HK-2 (cell line): Measurements from ENCODE around the gene ELOB.

Experiments
- DNase-seq: peaks from one replicate; pipeline ENCODE4 v3.0.0-alpha.2; 2018; ENCODE audit not compliant: unreplicated experiment

Gene ELOB

GRCh38 chr16:2810651-2811050, 33.6 kb upstream of the ELOB start:
- no peak for DNase-seq

DNA sequence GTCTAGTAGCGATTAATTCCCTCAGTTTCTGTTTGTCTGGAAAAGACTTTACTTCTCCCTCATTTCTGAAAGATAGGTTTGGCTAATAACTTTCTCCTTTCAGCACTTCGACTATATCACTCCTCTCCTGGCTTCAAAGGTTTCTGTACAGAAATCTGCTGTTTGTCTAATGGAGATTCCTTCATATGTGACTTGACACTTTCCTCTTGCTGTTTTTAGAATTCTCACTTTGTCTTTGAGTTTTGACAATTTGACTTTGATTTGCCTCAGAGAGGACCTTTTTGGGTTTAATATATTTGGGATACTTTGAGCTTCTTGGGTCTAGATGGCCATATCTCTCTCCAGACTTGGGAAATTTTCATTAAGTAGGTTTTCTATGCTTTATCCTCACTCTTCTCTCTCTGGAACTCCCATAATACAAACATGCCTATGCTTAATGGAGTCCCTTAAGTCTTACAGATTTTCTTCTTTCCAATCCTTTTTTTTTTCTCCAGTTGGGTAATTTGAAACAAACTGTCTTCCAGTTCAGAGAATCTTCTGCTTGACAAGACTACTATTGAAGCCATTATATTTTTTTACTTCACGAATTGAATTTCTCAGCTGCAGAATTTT, 32.2 kb upstream of the ELOB start:
- no peak for DNase-seq

GRCh38 chr16:2808181-2808580, 31.1 kb upstream of the ELOB start:
- no peak for DNase-seq

- DNase-seq: no peak
These were observed 29.2 kb upstream of the ELOB start for GRCh38 chr16:2806286-2806685.

DNA sequence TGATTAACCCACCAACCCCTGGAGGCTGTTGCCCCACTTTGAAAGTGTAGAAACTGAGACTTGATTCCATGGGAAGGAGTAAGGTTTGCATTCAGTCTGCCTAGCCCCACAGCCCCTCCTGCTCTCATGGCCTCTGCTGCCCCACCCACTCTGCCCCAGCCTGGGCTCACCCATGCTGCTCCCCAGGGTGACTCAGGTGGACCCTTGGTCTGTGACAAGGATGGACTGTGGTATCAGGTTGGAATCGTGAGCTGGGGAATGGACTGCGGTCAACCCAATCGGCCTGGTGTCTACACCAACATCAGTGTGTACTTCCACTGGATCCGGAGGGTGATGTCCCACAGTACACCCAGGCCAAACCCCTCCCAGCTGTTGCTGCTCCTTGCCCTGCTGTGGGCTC, 27.6 kb upstream of the ELOB start:
- no peak for DNase-seq

DNA sequence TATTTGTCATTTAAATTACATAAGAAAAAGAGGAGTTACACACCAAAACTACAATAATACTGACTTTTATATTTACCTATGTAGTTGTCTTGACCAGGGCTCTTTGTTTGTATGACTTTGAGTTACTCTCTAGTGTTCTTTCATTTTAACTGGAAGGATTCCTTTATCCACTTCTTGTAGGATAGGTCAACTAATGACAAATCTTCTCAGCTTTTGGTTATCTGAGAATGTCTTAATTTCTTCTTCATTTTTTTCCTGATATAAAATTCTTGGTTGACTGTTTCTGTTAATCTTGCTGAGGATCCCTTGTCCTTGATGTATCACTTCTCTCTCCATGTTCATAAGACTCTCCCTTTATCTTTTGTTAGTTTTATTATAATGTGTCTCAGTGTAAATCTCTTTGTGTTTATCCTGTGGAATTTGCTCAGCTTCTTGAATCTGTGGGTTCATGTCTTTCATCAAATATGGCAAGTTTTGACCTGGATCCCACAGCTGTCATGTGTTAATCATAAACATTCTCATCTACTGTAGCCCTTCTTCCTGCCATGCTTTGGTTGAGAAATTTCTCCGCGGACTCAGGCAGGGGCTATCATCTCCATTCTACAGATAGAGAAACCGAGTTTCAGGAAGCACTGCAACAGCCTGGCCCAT, 26.6 kb upstream of the ELOB start:
- DNase-seq: no peak

DNA sequence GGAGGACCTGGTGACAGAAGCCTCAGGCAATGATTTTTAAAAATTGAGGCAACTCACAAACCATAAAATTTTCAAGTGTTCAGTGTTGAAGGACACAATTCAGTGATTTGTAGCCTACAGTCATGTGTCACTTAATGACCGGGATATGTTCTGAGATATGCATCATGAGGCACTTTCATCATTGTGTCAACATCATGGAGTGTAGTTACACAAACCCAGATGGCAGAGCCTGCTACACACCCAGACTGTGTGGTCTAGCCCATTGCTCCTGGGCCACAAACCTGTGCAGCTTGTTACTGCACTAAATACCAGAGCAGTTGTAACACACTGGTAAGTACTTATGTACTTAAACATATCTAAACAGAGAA, 22.8 kb upstream of the ELOB start:
- DNase-seq: no peak

DNA sequence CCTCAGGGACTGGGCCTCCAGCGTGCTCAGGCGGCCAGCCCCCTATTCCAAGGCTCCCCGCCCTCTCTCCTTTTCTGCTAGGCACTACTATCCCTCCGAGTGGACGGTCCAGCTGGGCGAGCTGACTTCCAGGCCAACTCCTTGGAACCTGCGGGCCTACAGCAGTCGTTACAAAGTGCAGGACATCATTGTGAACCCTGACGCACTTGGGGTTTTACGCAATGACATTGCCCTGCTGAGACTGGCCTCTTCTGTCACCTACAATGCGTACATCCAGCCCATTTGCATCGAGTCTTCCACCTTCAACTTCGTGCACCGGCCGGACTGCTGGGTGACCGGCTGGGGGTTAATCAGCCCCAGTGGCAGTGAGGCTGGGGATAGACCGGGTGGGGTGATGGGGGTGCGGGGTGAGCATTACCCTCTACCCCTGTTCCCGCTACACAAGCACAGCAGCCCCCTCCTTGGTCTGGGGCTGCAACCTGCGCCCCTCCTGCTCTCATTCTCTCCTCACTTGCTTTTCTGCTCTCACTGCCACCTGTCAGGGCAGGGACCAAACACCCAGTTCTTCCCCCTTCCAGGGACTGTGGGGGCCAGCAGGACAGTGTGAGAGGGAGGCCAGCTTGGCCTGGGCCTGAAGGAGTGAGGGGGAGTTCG, 22.3 kb upstream of the ELOB start:
- DNase-seq: no peak

GRCh38 chr16:2798723-2799204, 21.7 kb upstream of the ELOB start:
- no peak for DNase-seq

- DNase-seq: no peak
These were observed 18.5 kb upstream of the ELOB start for GRCh38 chr16:2795395-2796143.

GRCh38 chr16:2792940-2793339, 15.9 kb upstream of the ELOB start:
- DNase-seq: no peak

GRCh38 chr16:2791174-2791573, 14.1 kb upstream of the ELOB start:
- no peak for DNase-seq

DNA sequence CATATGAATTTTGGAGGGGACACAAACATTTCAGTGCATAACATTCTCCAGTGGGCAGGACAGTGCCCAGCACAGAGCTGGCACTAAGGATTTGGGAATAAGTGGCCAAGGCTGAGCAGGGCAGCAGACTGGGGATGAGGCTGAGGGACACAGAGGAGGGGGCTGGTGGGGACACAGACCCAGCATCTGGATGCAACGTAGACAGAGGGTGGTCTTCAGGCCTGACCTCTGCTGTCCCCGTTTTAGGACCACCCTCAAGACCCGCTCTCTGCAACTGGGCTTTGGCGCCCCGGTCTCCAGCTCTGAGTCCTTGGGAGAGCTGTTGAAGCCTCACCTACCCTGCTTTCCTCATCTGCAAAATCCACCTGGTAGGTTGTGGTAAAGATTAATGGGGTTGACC, 13.6 kb upstream of the ELOB start:
- DNase-seq: no peak

DNA sequence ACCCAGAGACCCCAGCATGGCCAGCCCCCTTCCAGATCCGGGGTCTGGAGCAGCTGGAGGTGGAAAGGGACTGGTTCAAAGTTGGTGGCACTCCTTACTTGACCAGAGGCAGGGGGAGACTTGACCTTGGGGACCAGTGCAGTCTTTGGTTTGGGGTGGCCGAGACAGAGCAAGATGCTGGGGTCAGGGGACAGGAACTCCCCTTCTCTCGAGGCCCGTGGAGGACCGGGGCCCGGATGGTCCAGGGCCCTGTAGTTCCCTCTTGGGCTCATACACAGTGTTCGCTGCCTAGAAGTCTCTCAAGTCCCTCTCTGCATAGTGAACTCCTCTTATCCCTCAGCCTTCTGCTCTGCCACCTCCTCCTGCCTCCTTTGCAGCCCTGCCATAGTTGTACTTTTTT, 10.9 kb upstream of the ELOB start:
- DNase-seq: no peak

- DNase-seq: no peak
These were observed 10.3 kb upstream of the ELOB start, which contains the start of gene PRSS33 for GRCh38 chr16:2787406-2787805. TSS of gene PRSS33 (minus strand) at chr16:2787560. CDS start at chr16:2786547, 1,013 bp downstream.

DNA sequence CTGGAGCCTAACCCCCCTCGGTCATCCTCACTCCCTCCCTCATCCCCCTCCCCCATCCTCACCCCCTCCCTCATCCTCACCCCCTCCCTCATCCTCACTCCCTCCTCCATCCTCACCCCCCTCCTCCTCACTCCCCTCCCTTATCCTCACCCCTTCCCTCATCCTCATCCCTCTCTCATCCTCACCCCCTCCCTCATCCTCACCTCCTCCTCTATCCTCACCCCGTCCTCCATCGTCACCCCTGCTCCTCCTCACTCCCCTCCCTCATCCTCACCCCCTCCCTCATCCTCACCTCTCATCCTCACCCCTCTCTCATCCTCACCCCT, 9.7 kb upstream of the ELOB start:
- DNase-seq: no peak

DNA sequence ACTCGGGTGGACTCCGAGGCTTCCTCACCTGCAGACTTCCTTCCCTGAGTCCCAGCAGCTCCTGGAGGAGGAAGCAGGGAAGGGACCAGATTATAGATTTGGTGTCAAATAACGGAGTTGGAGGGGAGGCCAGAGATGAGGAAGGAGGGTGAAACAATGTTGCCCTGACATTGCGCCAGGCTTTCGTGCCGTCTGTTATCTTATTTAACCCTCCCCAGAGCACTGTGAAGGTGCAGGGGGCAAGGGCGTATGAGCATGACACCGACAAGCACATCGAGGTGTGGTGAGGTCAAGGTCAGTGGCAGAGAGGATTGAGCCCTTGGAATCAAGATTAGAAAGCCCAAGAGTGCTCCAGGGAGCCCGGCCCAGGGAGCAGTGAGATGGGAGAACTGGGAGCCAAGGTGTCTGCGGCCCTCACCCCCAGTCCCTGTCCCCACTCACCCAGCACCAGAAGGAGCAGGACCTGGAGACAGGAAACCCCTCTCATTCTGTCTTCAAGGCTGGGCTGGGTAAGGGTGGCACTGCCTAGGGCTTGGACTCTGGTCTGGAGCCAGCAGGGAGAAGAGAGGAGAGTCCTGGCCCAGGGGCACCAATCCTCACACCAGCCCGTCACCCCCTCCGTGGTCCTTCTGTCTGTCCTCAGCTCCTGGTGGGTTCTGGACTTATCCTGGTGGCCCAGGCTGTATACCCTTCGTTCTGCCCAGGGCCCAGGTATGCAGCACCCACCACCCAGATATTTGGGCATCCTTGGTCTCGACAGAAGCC, 9.2 kb upstream of the ELOB start:
- DNase-seq: no peak

GRCh38 chr16:2785101-2785991, 8.3 kb upstream of the ELOB start:
- no peak for DNase-seq

DNA sequence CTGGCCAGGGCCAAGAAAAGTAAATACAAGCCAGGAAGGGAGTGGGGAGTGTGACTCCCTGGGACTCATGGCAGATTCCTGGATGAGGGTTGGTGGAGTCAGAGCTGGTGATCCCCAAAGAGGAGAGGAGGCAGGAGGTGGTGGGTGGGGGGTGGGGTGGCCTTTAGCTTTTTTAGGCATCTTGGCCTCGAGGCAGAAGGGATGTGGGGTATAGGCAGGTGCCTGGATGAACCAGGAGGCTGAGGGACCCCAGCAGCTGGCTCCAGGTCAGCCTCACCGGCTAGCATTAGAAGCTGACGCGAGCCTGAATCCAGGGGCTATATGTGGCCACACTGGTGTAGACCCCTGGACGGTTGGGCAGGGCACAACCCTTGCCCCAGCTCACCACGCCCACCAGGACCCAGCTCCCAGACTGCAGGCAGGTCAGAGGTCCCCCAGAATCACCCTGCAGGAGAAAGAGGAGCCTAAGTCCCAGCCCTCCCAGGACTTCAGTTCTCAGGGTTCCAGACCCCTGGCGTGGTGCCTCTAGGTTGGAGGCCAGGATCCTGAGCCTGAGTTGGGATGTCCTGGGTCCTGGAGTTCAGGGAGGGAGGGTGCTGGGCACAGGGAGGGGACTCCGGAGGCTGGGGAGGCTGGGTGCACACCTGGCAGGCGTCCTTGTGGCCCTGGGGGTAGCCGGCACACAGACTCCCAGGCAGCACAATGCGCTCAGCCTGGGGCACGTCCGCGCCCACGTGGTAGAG, 7.4 kb upstream of the ELOB start:
- DNase-seq: no peak
